ENCODE results near the gene NCK1. TPM values are rescaled to one million over a fixed set of nuclear protein-coding genes. Genes with fewer than 3 reads are reported as not detected.

NCK1 gene
- total RNA-seq, 6 donors from 2014 or later, result 26.2 to 61.7 (median 44.8) TPM

DNA sequence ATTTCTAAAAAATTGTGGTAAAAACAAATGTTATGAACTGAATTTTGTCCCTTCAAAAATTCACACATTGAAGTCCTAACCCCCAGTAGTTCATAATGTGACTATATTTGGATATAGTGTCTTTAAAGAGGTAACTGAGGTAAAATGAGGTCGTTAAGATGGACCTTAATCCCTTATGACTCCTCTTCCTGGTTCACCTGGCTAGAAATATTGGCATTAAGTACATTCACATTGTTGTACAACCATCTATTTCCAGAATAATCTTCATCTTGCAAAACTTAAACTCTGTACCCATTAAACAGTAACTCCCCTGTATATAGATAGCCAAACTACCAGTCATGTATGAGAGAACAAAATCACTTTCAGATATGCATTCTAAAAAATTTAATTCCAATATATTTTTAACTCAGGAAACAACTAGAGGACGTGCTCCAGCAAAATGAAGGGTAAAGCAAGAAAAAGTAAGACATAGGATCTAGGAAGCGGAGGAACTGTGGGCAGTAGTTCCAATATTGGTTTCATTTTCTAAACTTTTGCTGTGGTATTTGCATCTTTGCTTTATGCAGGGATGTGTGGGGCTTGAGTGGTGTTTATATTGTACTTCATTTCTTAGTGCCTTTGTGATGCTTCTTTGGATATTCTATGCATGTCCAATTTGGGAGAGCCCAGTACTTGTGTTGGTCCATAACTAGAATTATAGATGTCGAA is 59.0 kb downstream of the NCK1 start:
- Histone ChIP-seq H3K27ac (peak overlapping the region in 3 of 4 donors; percentile 17 to 70 (median 61)), H3K4me3 (no peak overlapping the region), H3K36me3 (no peaks in the 10 kb centered on the region), H3K4me1 (peaks cover 11 to 24% (median 17%) of the 10 kb centered on the region in 4 donors), H3K9me3 (no peaks in the 10 kb centered on the region), H3K27me3 (no peaks in the 10 kb centered on the region)
- DNase-seq, result no peak
- 87 to 93% methylated on average over 4 of the region's 4 CpGs for WGBS, 2 donors
- no peak for TF ChIP-seq POLR2A (IDR thresholded peaks at IDR 0.05)
- no peak for TF ChIP-seq POLR2AphosphoS5 (IDR thresholded peaks at IDR 0.05)
- no peak for TF ChIP-seq EP300 (IDR thresholded peaks at IDR 0.05)
- no peak for TF ChIP-seq CTCF (IDR thresholded peaks at IDR 0.05)
- ATAC-seq (ENCODE audit: low FRiP score in 2 of 2), result no peak

DNA sequence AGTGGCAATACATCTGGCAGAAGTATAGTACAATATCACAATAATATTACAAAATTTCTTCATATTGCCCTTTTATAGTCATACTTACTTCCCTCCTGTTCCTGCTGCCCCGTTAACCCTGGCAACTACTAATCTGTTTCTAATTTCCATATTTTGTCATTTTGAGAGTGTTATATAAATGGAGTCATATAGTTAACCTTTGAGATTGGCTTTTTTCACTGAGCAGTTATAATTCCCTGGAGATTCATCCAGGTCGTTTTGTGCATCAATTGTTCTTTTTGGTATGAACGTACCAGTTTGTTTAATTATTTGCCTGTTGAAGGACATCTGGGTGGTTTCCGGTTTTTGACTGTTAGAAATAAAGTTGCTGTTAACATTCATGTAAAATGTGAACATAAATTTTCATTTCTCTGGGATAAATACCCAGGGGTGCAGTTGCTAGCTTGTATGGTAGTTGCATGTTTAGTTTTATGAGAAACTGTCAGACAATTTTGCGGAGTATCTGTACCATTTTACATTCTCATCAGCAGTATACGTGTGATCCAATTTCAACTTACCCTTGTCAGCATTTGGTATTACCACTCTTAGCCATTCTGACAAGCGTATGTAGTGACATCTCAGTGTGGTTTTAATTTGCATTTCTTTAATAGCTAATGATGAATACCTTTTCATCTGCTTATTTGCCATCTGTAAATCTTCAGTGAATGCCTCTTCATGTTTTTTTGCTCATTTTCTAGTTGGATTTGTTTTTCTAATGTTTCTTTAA is 63.6 kb downstream of the NCK1 start:
- TF ChIP-seq EP300 (IDR thresholded peaks at IDR 0.05) (no peak), POLR2A (IDR thresholded peaks at IDR 0.05) (no peak), CTCF (IDR thresholded peaks at IDR 0.05) (no peak), POLR2AphosphoS5 (IDR thresholded peaks at IDR 0.05) (no peak)
- Histone ChIP-seq H3K27ac (no peak overlapping the region), H3K4me3 (no peak overlapping the region), H3K9me3 (no peaks in the 10 kb centered on the region), H3K4me1 (peaks cover 9 to 34% (median 15%) of the 10 kb centered on the region in 4 donors), H3K36me3 (peaks cover 0 to 8% (median 0%) of the 10 kb centered on the region in 4 donors), H3K27me3 (no peaks in the 10 kb centered on the region)
- ATAC-seq (ENCODE audit: low FRiP score in 2 of 2) (no peak), DNase-seq (no peak)
- 68 to 74% methylated on average over 7 of the region's 7 CpGs for WGBS, 2 donors

DNA sequence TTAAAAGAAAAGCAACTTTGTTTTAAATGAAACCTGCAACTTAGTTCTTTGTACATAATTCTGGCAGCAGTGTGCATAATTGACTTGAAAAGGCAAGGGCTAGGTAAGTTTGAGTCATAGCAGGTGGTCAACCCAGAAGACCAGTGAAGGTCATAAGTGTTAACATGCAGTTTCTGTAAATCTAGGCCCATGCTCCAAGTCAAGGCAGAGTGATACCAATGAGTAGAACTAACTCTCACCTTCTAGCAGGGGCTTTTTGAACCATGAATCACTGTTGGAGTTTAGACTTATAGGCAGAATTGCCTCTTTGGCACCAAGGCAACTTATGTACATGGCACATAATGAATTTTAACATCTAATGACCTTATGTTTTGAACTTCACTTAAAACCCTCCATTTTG is 66.2 kb downstream of the NCK1 start:
- H3K36me3 ChIP-seq, result peaks cover 0 to 8% (median 0%) of the 10 kb centered on the region in 4 donors
- H3K9me3 ChIP-seq, result no peaks in the 10 kb centered on the region
- H3K27me3 ChIP-seq, result no peaks in the 10 kb centered on the region
- peak overlapping the region in 1 of 4 donors; percentile 52 for H3K27ac ChIP-seq
- no peak overlapping the region for H3K4me3 ChIP-seq
- TF ChIP-seq POLR2AphosphoS5 (IDR thresholded peaks at IDR 0.05) (no peak), POLR2A (IDR thresholded peaks at IDR 0.05) (no peak), EP300 (IDR thresholded peaks at IDR 0.05) (no peak), CTCF (IDR thresholded peaks at IDR 0.05) (no peak)
- DNase-seq, result no peak
- ATAC-seq (ENCODE audit: low FRiP score in 2 of 2), result no peak
- peaks cover 19 to 59% (median 34%) of the 10 kb centered on the region in 4 donors for H3K4me1 ChIP-seq

DNA sequence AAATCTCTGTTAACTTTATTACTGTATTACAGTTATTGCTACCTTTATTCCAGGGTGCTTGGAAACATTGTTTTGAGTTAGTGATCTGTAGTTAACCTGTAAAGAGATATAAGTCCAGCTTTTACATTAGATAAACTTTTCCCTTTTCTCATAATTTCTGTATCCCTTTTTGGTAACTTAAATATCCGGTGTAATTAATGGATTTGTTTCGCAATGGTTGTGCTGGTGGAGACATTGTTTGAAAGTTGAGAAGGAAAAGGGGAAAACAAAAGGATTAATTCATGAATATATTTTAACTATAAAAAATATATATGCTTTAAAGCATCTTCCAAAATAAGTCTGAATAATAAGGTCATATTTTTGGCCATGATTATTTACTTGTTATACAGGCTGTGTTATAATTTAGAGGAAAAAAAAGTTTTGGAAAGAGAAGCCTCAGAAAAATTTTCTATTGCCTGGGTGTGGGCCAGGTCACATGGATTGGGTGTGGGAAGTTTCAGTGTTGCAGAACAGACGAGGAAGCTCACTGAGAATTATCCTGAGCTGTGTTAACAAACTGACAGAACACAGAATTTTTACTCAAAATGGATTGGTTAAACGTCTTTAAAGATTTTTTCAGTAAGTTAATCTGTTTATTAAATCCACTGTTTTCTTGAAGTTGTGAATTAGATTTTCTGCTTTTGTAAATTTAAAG is 68.1 kb downstream of the NCK1 start:
- Histone ChIP-seq H3K4me1 (peaks cover 26 to 54% (median 36%) of the 10 kb centered on the region in 4 donors), H3K4me3 (peak overlapping the region in 3 of 4 donors; percentile 1 to 31 (median 28)), H3K9me3 (no peaks in the 10 kb centered on the region), H3K36me3 (peaks cover 0 to 18% (median 0%) of the 10 kb centered on the region in 4 donors), H3K27ac (peak overlapping the region in 2 of 4 donors; percentile 57 to 69), H3K27me3 (no peaks in the 10 kb centered on the region)
- ATAC-seq (ENCODE audit: low FRiP score in 2 of 2) (peak in 1 of 2 donors; percentile 83), DNase-seq (peak in 1 of 2 donors; percentile 39)
- 21 to 29% methylated on average over 4 of the region's 4 CpGs for WGBS, 2 donors
- TF ChIP-seq CTCF (IDR thresholded peaks at IDR 0.05) (no peak), POLR2AphosphoS5 (IDR thresholded peaks at IDR 0.05) (no peak), POLR2A (IDR thresholded peaks at IDR 0.05) (no peak), EP300 (IDR thresholded peaks at IDR 0.05) (no peak)

All from upper lobe of left lung (tissue), 6 donors.